BLaER1 treated with 17β-estradiol and CSF1 and Interleukin-3, amounts not matched to agents 10 nM and 100 nM (cell line): ENCODE results near the gene CCDC178.
A peak's percentile ranks its signal among the peaks of the same experiment; 100 is the strongest.

ENCODE experiments used
- H3K27ac ChIP-seq, 11 experiments: shearing (Covaris generic); formaldehyde crosslinking; 2 replicates each; pipeline ENCODE4 v1.8.1; 2022
- H3K27me3 ChIP-seq, 11 experiments: shearing (Covaris generic); formaldehyde crosslinking; 2 replicates each; pipeline ENCODE4 v1.8.1; 2022
- H3K36me3 ChIP-seq, 11 experiments: shearing (Covaris generic); formaldehyde crosslinking; 2 replicates each; pipeline ENCODE4 v1.8.1; 2022
- H3K4me1 ChIP-seq, 10 experiments: shearing (Covaris generic); formaldehyde crosslinking; 2 replicates each; pipeline ENCODE4 v1.8.1; 2022
- H3K4me2 ChIP-seq, 11 experiments: shearing (Covaris generic); formaldehyde crosslinking; 2 replicates each; pipeline ENCODE4 v1.8.1; 2022
- H3K4me3 ChIP-seq, 10 experiments: shearing (Covaris generic); formaldehyde crosslinking; 2 replicates each; pipeline ENCODE4 v1.8.1; 2022
- H3K9ac ChIP-seq, 11 experiments: shearing (Covaris generic); formaldehyde crosslinking; 2 replicates each; pipeline ENCODE4 v1.8.1; 2022
- H3K9me3 ChIP-seq, 11 experiments: shearing (Covaris generic); formaldehyde crosslinking; replicated peaks in 1 of 11; 2 replicates each; pipeline ENCODE4 v1.8.1; 2022
- H4K20me1 ChIP-seq, 11 experiments: shearing (Covaris generic); formaldehyde crosslinking; 2 replicates each; pipeline ENCODE4 v1.8.1; 2022
- Cebpa-rat ChIP-seq, 11 experiments: shearing (Covaris generic); IDR thresholded peaks; 2 replicates each; pipeline ENCODE4 v1.8.1; 2022

Gene CCDC178

GRCh38 chr18:33269223-33269622, 171.3 kb downstream of the CCDC178 start:
- no peaks in the 10 kb centered on the region for H4K20me1 ChIP-seq

DNA sequence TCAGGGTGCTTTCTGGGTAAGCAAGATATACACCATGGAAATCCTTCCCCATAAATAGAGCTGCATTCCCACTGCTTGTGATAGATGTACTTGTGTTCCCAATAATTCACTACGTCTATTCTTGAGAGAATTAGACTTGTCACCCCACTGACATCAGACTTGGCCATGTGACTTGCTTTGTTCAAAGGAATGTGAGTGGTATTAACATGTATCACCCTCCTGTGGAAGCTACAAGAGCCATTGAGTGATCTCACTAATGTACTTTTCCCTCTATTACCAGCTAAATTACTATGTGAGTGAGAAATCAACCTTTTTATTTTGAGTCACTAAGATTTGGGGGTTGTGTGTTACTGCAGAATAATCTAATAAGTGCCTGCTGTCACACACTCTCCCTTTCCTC, 176.0 kb downstream of the CCDC178 start:
- no peaks in the 10 kb centered on the region for H4K20me1 ChIP-seq
- no peaks in the 10 kb centered on the region for H3K4me1 ChIP-seq
- no peaks in the 10 kb centered on the region for H3K36me3 ChIP-seq
- no peak overlapping the region for H3K9ac ChIP-seq
- no peak for TF ChIP-seq Cebpa-rat (IDR thresholded peaks at IDR 0.05)
- H3K4me3 ChIP-seq, result no peak overlapping the region
- no peak overlapping the region for H3K4me2 ChIP-seq
- H3K27ac ChIP-seq, result no peak overlapping the region
- no peaks in the 10 kb centered on the region for H3K27me3 ChIP-seq
- H3K9me3 ChIP-seq, result no peaks in the 10 kb centered on the region

More at GRCh38 chr18:33269223-33269622, 171.3 kb downstream of the CCDC178 start:
- Histone ChIP-seq H3K4me3 (no peak overlapping the region), H3K4me2 (no peak overlapping the region), H3K27ac (no peak overlapping the region), H3K9ac (no peak overlapping the region), H3K9me3 (no peaks in the 10 kb centered on the region), H3K4me1 (no peaks in the 10 kb centered on the region), H3K36me3 (no peaks in the 10 kb centered on the region), H3K27me3 (no peaks in the 10 kb centered on the region)
- no peak for TF ChIP-seq Cebpa-rat (IDR thresholded peaks at IDR 0.05)

GRCh38 chr18:33239298-33239697, 201.2 kb downstream of the CCDC178 start:
- no peak overlapping the region for H3K9ac ChIP-seq
- no peak overlapping the region for H3K4me3 ChIP-seq
- no peaks in the 10 kb centered on the region for H3K4me1 ChIP-seq
- H3K36me3 ChIP-seq, result no peaks in the 10 kb centered on the region
- H3K4me2 ChIP-seq, result no peak overlapping the region
- H3K9me3 ChIP-seq, result peaks cover 0 to 18% (median 7%) of the 10 kb centered on the region in 11 experiments; a peak in 12 of 22 replicates
- no peaks in the 10 kb centered on the region for H3K27me3 ChIP-seq
- no peak for TF ChIP-seq Cebpa-rat (IDR thresholded peaks at IDR 0.05)
- no peaks in the 10 kb centered on the region for H4K20me1 ChIP-seq
- no peak overlapping the region for H3K27ac ChIP-seq

DNA sequence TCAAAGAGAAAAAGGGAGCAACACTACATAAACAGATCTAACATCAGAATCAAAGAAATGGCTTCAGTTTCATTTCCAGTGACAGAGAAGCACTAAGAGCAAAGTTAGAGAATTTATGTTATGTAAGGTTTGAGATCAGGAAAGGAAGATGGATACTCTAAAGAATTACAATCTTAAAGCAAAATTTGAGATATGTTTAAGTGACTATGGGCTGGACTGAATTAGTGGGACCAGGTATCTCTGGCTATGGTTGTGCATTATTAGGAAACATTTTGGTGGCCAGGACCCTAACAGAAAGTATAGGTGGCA, 208.2 kb downstream of the CCDC178 start:
- no peak overlapping the region for H3K9ac ChIP-seq
- peak overlapping the region in 2 of 11 experiments; percentile 3 to 27; a peak in 1 of 22 replicates for H3K4me2 ChIP-seq
- H3K36me3 ChIP-seq, result no peaks in the 10 kb centered on the region
- no peak overlapping the region for H3K4me3 ChIP-seq
- no peaks in the 10 kb centered on the region for H3K27me3 ChIP-seq
- H3K9me3 ChIP-seq, result no peaks in the 10 kb centered on the region
- no peaks in the 10 kb centered on the region for H4K20me1 ChIP-seq
- no peak for TF ChIP-seq Cebpa-rat (IDR thresholded peaks at IDR 0.05)
- H3K4me1 ChIP-seq, result peaks cover 0 to 3% (median 0%) of the 10 kb centered on the region in 10 experiments; a peak in 1 of 20 replicates
- H3K27ac ChIP-seq, result no peak overlapping the region; a peak in 1 of 22 replicates

GRCh38 chr18:33231474-33232317, 208.8 kb downstream of the CCDC178 start:
- Histone ChIP-seq H4K20me1 (no peaks in the 10 kb centered on the region), H3K4me1 (peaks cover 0 to 3% (median 0%) of the 10 kb centered on the region in 10 experiments; a peak in 1 of 20 replicates), H3K9me3 (no peaks in the 10 kb centered on the region), H3K36me3 (no peaks in the 10 kb centered on the region), H3K27me3 (no peaks in the 10 kb centered on the region), H3K9ac (no peak overlapping the region), H3K4me2 (peak overlapping the region in 2 of 11 experiments; percentile 3 to 27; a peak in 1 of 22 replicates), H3K27ac (no peak overlapping the region), H3K4me3 (no peak overlapping the region)
- TF ChIP-seq Cebpa-rat (IDR thresholded peaks at IDR 0.05), result no peak

- H3K4me3 ChIP-seq, result no peak overlapping the region
- TF ChIP-seq Cebpa-rat (IDR thresholded peaks at IDR 0.05), result no peak
- no peak overlapping the region for H3K4me2 ChIP-seq
- H3K27ac ChIP-seq, result no peak overlapping the region
- no peaks in the 10 kb centered on the region for H3K4me1 ChIP-seq
- no peaks in the 10 kb centered on the region for H4K20me1 ChIP-seq
- no peak overlapping the region for H3K9ac ChIP-seq
- H3K36me3 ChIP-seq, result no peaks in the 10 kb centered on the region
- H3K9me3 ChIP-seq, result no peaks in the 10 kb centered on the region
- no peaks in the 10 kb centered on the region for H3K27me3 ChIP-seq
Observed at GRCh38 chr18:33212363-33212762, 228.2 kb downstream of the CCDC178 start.

DNA sequence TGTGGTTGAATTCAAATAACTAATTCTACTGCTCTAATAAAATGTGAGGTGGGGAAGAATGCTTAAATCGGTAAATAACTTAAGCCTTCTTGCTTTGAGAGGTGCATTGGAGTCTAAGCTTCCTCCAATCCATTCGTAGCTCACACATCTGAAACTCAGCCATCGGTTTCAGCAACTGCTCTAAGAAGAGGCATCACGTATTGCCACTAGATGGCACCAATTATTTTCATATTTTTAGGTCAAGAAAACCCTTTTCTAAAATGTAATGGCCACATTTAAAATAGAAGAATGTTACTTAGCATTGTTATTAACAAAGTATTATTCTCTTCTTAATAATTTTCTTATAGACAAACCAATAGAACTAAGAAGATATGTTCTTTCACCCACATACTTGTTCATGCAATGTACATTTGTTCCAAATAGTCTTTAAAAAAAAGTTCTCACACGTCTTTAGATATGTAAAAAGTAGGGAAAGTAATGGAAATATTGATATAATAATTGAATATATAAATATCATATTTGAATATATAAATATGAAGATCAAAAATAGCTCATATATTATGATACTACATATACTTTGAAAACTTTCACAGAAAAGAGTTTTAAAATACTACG, 229.8 kb downstream of the CCDC178 start:
- Histone ChIP-seq H3K4me2 (no peak overlapping the region), H3K9ac (no peak overlapping the region), H3K9me3 (no peaks in the 10 kb centered on the region), H3K36me3 (no peaks in the 10 kb centered on the region), H3K27me3 (no peaks in the 10 kb centered on the region), H4K20me1 (no peaks in the 10 kb centered on the region), H3K4me3 (no peak overlapping the region), H3K27ac (no peak overlapping the region), H3K4me1 (no peaks in the 10 kb centered on the region)
- TF ChIP-seq Cebpa-rat (IDR thresholded peaks at IDR 0.05), result no peak

GRCh38 chr18:33205777-33206176, 234.7 kb downstream of the CCDC178 start:
- Histone ChIP-seq H3K27me3 (no peaks in the 10 kb centered on the region), H3K9ac (no peak overlapping the region), H4K20me1 (no peaks in the 10 kb centered on the region), H3K4me3 (no peak overlapping the region), H3K9me3 (no peaks in the 10 kb centered on the region), H3K4me1 (peaks cover 10 to 15% (median 13%) of the 10 kb centered on the region in 10 experiments), H3K4me2 (no peak overlapping the region), H3K36me3 (no peaks in the 10 kb centered on the region), H3K27ac (no peak overlapping the region)
- no peak for TF ChIP-seq Cebpa-rat (IDR thresholded peaks at IDR 0.05)

GRCh38 chr18:33201509-33201926, 239.0 kb downstream of the CCDC178 start:
- H3K4me3 ChIP-seq, result peak overlapping the region in 1 of 10 experiments; percentile 22; a peak in 1 of 20 replicates
- no peaks in the 10 kb centered on the region for H3K36me3 ChIP-seq
- no peaks in the 10 kb centered on the region for H3K9me3 ChIP-seq
- peaks cover 10 to 15% (median 13%) of the 10 kb centered on the region in 10 experiments for H3K4me1 ChIP-seq
- no peaks in the 10 kb centered on the region for H4K20me1 ChIP-seq
- peak overlapping the region; percentile 15 to 69 (median 52) for H3K4me2 ChIP-seq
- peak in 3 of 11 experiments; percentile 37 to 79 (median 69); a peak in 4 of 22 replicates for TF ChIP-seq Cebpa-rat (IDR thresholded peaks at IDR 0.05)
- no peaks in the 10 kb centered on the region for H3K27me3 ChIP-seq
- H3K9ac ChIP-seq, result no peak overlapping the region
- H3K27ac ChIP-seq, result no peak overlapping the region
